Ishikawa (cell line): ENCODE data around the gene SEMA6B.

ENCODE experiments used
- CEBPB ChIP-seq: IDR thresholded peaks from 2 replicates; pipeline ENCODE4 v1.6.1; 2012
- CREB1 ChIP-seq: IDR thresholded peaks from 2 replicates; pipeline ENCODE4 v1.6.1; 2012; ENCODE audit warnings: low read depth
- EGR1 ChIP-seq: IDR thresholded peaks from 2 replicates; pipeline ENCODE4 v1.6.1; 2012
- EP300 ChIP-seq: IDR thresholded peaks from 2 replicates; pipeline ENCODE4 v1.6.1; 2012; ENCODE audit warnings: borderline replicate concordance
- FOXM1 ChIP-seq: IDR thresholded peaks from 2 replicates; pipeline ENCODE4 v1.6.1; 2012; ENCODE audit warnings: low read depth, borderline replicate concordance
- MAX ChIP-seq: IDR thresholded peaks from 2 replicates; pipeline ENCODE4 v1.6.1; 2012
- NFIC ChIP-seq: IDR thresholded peaks from 2 replicates; pipeline ENCODE4 v1.6.1; 2012
- RAD21 ChIP-seq: IDR thresholded peaks from 2 replicates; pipeline ENCODE4 v1.6.1; 2012; ENCODE audit warnings: low read depth
- REST ChIP-seq: IDR thresholded peaks from 2 replicates; pipeline ENCODE4 v1.6.1; 2012; ENCODE audit warnings: low read depth, mild to moderate bottlenecking
- TAF1 ChIP-seq: IDR thresholded peaks from 2 replicates; pipeline ENCODE4 v1.6.1; 2012; ENCODE audit warnings: low read depth, mild to moderate bottlenecking
- TCF12 ChIP-seq: IDR thresholded peaks from 2 replicates; pipeline ENCODE4 v1.6.1; 2012; ENCODE audit warnings: low read depth
- TEAD4 ChIP-seq: IDR thresholded peaks from 2 replicates; pipeline ENCODE4 v1.6.1; 2012
- USF1 ChIP-seq: IDR thresholded peaks from 2 replicates; pipeline ENCODE4 v1.6.1; 2012
- YY1 ChIP-seq: IDR thresholded peaks from 2 replicates; pipeline ENCODE4 v1.6.1; 2012; ENCODE audit warnings: low read depth
- ZBTB7A ChIP-seq: IDR thresholded peaks from 2 replicates; pipeline ENCODE4 v1.6.1; 2012; ENCODE audit warnings: low read depth

SEMA6B gene

GRCh38 chr19:4555657-4556561, 3.6 kb downstream of the SEMA6B start:
- TF ChIP-seq USF1 (no peak), TEAD4 (no peak), YY1 (no peak), TCF12 (no peak; the same call in 1 of the 2 replicates), TAF1 (no peak), EGR1 (peak; percentile 95), EP300 (no peak), MAX (peak; percentile 7; the same call in 1 of the 2 replicates), NFIC (no peak), ZBTB7A (no peak), FOXM1 (no peak)

GRCh38 chr19:4554717-4555116, 4.8 kb downstream of the SEMA6B start:
- TF ChIP-seq EP300 (no peak), TEAD4 (no peak), USF1 (no peak)

- TF ChIP-seq TCF12 (no peak), RAD21 (no peak), USF1 (no peak), TAF1 (no peak), EGR1 (no peak), TEAD4 (no peak), EP300 (no peak), MAX (no peak), CEBPB (no peak), CREB1 (no peak), REST (no peak), ZBTB7A (no peak), FOXM1 (no peak), YY1 (no peak), NFIC (no peak)
Observed at GRCh38 chr19:4553775-4554174, 5.7 kb downstream of the SEMA6B start.

GRCh38 chr19:4553092-4553695, 6.3 kb downstream of the SEMA6B start:
- no peak for TF ChIP-seq TCF12
- no peak for TF ChIP-seq MAX
- no peak for TF ChIP-seq REST
- TF ChIP-seq FOXM1 = no peak
- no peak for TF ChIP-seq TEAD4
- TF ChIP-seq USF1 = no peak
- TF ChIP-seq RAD21 = no peak
- TF ChIP-seq NFIC = no peak
- no peak for TF ChIP-seq CEBPB
- no peak for TF ChIP-seq YY1
- TF ChIP-seq EP300 = no peak
- no peak for TF ChIP-seq ZBTB7A
- no peak for TF ChIP-seq TAF1
- no peak for TF ChIP-seq EGR1
- no peak for TF ChIP-seq CREB1
